K562 (cell line): ENCODE measurements around the gene IRGQ. TPM values are rescaled to one million over a fixed set of nuclear protein-coding genes. Genes with fewer than 3 reads are reported as not detected.

Experiments
- BCOR ChIP-seq: fragments of 450-650 bp; IDR thresholded peaks from 2 replicates; pipeline ENCODE4 v1.6.1; 2016
- CBFA2T3 ChIP-seq: fragments of 450-650 bp; IDR thresholded peaks from 2 replicates; pipeline ENCODE4 v1.6.1; 2017
- GATA2 ChIP-seq: sonication (generic); formaldehyde crosslinking; IDR thresholded peaks from 2 replicates; pipeline ENCODE4 v1.4.0; 2020; ENCODE audit warnings: mild to moderate bottlenecking, missing genetic modification reagents
- GTF2E2 ChIP-seq: fragments of 200-800 bp; sonication (Bioruptor generic); IDR thresholded peaks from 2 replicates; pipeline ENCODE4 v1.6.1; 2016; ENCODE audit warnings: missing genetic modification characterization, missing compliant biosample characterization
- HDAC1 ChIP-seq, 2 experiments: fragments of 450-650 bp; IDR thresholded peaks; 2 replicates each; pipeline ENCODE4 v1.6.1; 2016 to 2017; ENCODE audit warnings: inconsistent platforms in 1 of 2, mild to moderate bottlenecking in 1 of 2, moderate library complexity in 1 of 2
- ILK ChIP-seq: fragments of 450-650 bp; IDR thresholded peaks from 2 replicates; pipeline ENCODE4 v1.6.1; 2016; ENCODE audit warnings: missing genetic modification characterization, low read depth, mild to moderate bottlenecking, missing compliant biosample characterization, moderate library complexity, borderline replicate concordance
- KHSRP ChIP-seq: fragments of 450-650 bp; IDR thresholded peaks from 2 replicates; pipeline ENCODE4 v1.6.1; 2017
- NFE2 ChIP-seq: IDR thresholded peaks from 2 replicates; pipeline ENCODE4 v1.6.1; 2014; ENCODE audit warnings: antibody characterized with exemption, low read depth
- NFRKB ChIP-seq: fragments of 450-650 bp; IDR thresholded peaks from 2 replicates; pipeline ENCODE4 v1.6.1; 2016; ENCODE audit warnings: low read depth
- RBM25 ChIP-seq: fragments of 200-400 bp; formaldehyde crosslinking; IDR thresholded peaks from 2 replicates; pipeline ENCODE4 v1.6.1; 2018; ENCODE audit warnings: low read length, low read depth, moderate library complexity; ENCODE audit not compliant: severe bottlenecking
- SMAD4 ChIP-seq: fragments of 250-450 bp; sonication (Bioruptor Pico); conservative IDR thresholded peaks from 2 replicates; pipeline ENCODE4 v1.8.0; 2021; ENCODE audit warnings: inconsistent platforms, mild to moderate bottlenecking, moderate library complexity
- ZKSCAN3 ChIP-seq: fragments of 250-450 bp; sonication (Bioruptor Pico); IDR thresholded peaks from 2 replicates; pipeline ENCODE4 v1.4.0; 2020
- ZNF282 ChIP-seq: sonication (generic); formaldehyde crosslinking; IDR thresholded peaks from 2 replicates; pipeline ENCODE4 v1.8.1; 2023; ENCODE audit warnings: missing genetic modification reagents
- ZNF347 ChIP-seq: fragments of 450-650 bp; formaldehyde crosslinking; IDR thresholded peaks from 2 replicates; pipeline ENCODE4 v1.4.0; 2020; ENCODE audit warnings: low read depth, mild to moderate bottlenecking, moderate library complexity
- ZNF511 ChIP-seq: sonication (generic); formaldehyde crosslinking; IDR thresholded peaks from 2 replicates; pipeline ENCODE4 v1.8.0; 2022; ENCODE audit warnings: mild to moderate bottlenecking, missing genetic modification reagents
- ZNF77 ChIP-seq: fragments of 250-450 bp; sonication (Bioruptor Pico); IDR thresholded peaks from 2 replicates; pipeline ENCODE4 v1.5.0; 2020
- polyA plus RNA-seq, 8 experiments: library from polyadenylated mRNA; depleted of rRNA in 4 of 8; stranded (reverse) in 5 of 8; unstranded in 3 of 8; fragments of >200 nt; fragmentation: Nextera tagmentation in 2 of 8; fragmentation: Illumina TruSeq in 1 of 8; extraction: Ambion mirVana in 2 of 8; extraction: Trizol in 1 of 8; gene quantifications; 2 replicates each; pipeline versions ENCODE4 v1.2.1 to v1.2.3, GENCODE V29; 2011 to 2014; ENCODE audit warnings: inconsistent platforms in 1 of 8, missing spikeins in 1 of 8
- total RNA-seq, 7 experiments: library from RNA; depleted of rRNA in 6 of 7; stranded (reverse); fragments of >200 nt in 6 of 7; fragmentation: Illumina TruSeq in 2 of 7; extraction: Trizol in 2 of 7; gene quantifications; 2 replicates each; pipeline versions ENCODE4 v1.2.1 to v1.2.3, GENCODE V29; 2011 to 2021; ENCODE audit warnings: low replicate concordance in 1 of 7
- TF ChIP-seq, protein P1 (sequence below): sonication (generic); formaldehyde crosslinking; IDR thresholded peaks from 2 replicates; pipeline ENCODE4 v1.8.0; 2022; ENCODE audit warnings: mild to moderate bottlenecking, missing genetic modification reagents
- TF ChIP-seq, protein P2 (sequence below), 2 experiments: fragments of 450-650 bp; IDR thresholded peaks; 2 replicates each; pipeline ENCODE4 v1.6.1; 2018; ENCODE audit warnings: mild to moderate bottlenecking in 2 of 2, low read depth in 1 of 2; ENCODE audit not compliant: partially characterized antibody in 2 of 2
- TF ChIP-seq, protein P3 (sequence below): sonication (generic); formaldehyde crosslinking; IDR thresholded peaks from 2 replicates; pipeline ENCODE4 v1.8.1; 2023; ENCODE audit warnings: mild to moderate bottlenecking, missing genetic modification reagents

IRGQ gene
- total and polyA plus RNA-seq, 9 of the 15 experiments (the other 6 are each of a cell fraction or from before 2014, with no cell fraction given): 3.5 to 19.2 (median 7.9) TPM

- TF ChIP-seq, protein P1, sequence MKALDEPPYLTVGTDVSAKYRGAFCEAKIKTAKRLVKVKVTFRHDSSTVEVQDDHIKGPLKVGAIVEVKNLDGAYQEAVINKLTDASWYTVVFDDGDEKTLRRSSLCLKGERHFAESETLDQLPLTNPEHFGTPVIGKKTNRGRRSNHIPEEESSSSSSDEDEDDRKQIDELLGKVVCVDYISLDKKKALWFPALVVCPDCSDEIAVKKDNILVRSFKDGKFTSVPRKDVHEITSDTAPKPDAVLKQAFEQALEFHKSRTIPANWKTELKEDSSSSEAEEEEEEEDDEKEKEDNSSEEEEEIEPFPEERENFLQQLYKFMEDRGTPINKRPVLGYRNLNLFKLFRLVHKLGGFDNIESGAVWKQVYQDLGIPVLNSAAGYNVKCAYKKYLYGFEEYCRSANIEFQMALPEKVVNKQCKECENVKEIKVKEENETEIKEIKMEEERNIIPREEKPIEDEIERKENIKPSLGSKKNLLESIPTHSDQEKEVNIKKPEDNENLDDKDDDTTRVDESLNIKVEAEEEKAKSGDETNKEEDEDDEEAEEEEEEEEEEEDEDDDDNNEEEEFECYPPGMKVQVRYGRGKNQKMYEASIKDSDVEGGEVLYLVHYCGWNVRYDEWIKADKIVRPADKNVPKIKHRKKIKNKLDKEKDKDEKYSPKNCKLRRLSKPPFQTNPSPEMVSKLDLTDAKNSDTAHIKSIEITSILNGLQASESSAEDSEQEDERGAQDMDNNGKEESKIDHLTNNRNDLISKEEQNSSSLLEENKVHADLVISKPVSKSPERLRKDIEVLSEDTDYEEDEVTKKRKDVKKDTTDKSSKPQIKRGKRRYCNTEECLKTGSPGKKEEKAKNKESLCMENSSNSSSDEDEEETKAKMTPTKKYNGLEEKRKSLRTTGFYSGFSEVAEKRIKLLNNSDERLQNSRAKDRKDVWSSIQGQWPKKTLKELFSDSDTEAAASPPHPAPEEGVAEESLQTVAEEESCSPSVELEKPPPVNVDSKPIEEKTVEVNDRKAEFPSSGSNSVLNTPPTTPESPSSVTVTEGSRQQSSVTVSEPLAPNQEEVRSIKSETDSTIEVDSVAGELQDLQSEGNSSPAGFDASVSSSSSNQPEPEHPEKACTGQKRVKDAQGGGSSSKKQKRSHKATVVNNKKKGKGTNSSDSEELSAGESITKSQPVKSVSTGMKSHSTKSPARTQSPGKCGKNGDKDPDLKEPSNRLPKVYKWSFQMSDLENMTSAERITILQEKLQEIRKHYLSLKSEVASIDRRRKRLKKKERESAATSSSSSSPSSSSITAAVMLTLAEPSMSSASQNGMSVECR (CRISPR knock-in tag): peak; percentile 62; the same call in 1 of the 2 replicates
- TF ChIP-seq NFE2: no peak
- TF ChIP-seq GATA2: no peak
- no peak for TF ChIP-seq ZNF77 (CRISPR knock-in tag)
- no peak for TF ChIP-seq KHSRP
- TF ChIP-seq ZNF282: no peak
- no peak; a peak in 1 of 4 replicates for TF ChIP-seq HDAC1 (IDR thresholded peaks at IDR 0.05)
- TF ChIP-seq CBFA2T3: no peak
- peak; percentile 8 for TF ChIP-seq RBM25
- no peak for TF ChIP-seq GTF2E2 (tag)
- TF ChIP-seq, protein P2, sequence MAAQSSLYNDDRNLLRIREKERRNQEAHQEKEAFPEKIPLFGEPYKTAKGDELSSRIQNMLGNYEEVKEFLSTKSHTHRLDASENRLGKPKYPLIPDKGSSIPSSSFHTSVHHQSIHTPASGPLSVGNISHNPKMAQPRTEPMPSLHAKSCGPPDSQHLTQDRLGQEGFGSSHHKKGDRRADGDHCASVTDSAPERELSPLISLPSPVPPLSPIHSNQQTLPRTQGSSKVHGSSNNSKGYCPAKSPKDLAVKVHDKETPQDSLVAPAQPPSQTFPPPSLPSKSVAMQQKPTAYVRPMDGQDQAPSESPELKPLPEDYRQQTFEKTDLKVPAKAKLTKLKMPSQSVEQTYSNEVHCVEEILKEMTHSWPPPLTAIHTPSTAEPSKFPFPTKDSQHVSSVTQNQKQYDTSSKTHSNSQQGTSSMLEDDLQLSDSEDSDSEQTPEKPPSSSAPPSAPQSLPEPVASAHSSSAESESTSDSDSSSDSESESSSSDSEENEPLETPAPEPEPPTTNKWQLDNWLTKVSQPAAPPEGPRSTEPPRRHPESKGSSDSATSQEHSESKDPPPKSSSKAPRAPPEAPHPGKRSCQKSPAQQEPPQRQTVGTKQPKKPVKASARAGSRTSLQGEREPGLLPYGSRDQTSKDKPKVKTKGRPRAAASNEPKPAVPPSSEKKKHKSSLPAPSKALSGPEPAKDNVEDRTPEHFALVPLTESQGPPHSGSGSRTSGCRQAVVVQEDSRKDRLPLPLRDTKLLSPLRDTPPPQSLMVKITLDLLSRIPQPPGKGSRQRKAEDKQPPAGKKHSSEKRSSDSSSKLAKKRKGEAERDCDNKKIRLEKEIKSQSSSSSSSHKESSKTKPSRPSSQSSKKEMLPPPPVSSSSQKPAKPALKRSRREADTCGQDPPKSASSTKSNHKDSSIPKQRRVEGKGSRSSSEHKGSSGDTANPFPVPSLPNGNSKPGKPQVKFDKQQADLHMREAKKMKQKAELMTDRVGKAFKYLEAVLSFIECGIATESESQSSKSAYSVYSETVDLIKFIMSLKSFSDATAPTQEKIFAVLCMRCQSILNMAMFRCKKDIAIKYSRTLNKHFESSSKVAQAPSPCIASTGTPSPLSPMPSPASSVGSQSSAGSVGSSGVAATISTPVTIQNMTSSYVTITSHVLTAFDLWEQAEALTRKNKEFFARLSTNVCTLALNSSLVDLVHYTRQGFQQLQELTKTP (IDR thresholded peaks at IDR 0.05; ENCODE audit: low read depth in 1 of 2, partially characterized antibody in 2 of 2): peak in 1 of 2 experiments; percentile 17
- 0 out of 2 replicates have a peak, but pooled peaks have one; percentile 48 for TF ChIP-seq ZNF511 (CRISPR knock-in tag)
- TF ChIP-seq, protein P3, sequence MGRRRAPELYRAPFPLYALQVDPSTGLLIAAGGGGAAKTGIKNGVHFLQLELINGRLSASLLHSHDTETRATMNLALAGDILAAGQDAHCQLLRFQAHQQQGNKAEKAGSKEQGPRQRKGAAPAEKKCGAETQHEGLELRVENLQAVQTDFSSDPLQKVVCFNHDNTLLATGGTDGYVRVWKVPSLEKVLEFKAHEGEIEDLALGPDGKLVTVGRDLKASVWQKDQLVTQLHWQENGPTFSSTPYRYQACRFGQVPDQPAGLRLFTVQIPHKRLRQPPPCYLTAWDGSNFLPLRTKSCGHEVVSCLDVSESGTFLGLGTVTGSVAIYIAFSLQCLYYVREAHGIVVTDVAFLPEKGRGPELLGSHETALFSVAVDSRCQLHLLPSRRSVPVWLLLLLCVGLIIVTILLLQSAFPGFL (CRISPR knock-in tag): no peak
- TF ChIP-seq BCOR: peak; percentile 35; the same call in 1 of the 2 replicates
- no peak for TF ChIP-seq ZKSCAN3 (CRISPR knock-in tag)
- no peak for TF ChIP-seq NFRKB
- TF ChIP-seq SMAD4: 0 out of 2 replicates have a peak, but pooled peaks have one; percentile 24
- TF ChIP-seq ZNF347 (CRISPR knock-in tag): no peak
- no peak for TF ChIP-seq ILK (tag)
Measured at GRCh38 chr19:43595605-43595998, 332 bp downstream of the IRGQ start (continued).
